ENCODE results near the gene RNF40. TPM values are rescaled to one million over a fixed set of nuclear protein-coding genes. Genes with fewer than 3 reads are reported as not detected.

RNF40 gene
- 94.8 TPM for total RNA-seq

GRCh38 chr16:30761928-30762902, at the start of gene RNF40, which contains the start of gene CFAP119:
Gene RNF40 (plus strand): TSS chr16:30762322. CDS start chr16:30762546, 224 bp downstream.
Gene CFAP119 (minus strand): TSS chr16:30762062. CDS start chr16:30761748, 314 bp downstream.

GRCh38 chr16:30747799-30748633, 14.1 kb upstream of the RNF40 start, which contains the start of gene PHKG2:
Gene PHKG2 (plus strand): TSS chr16:30748425. CDS start chr16:30748821, 396 bp downstream.

GRCh38 chr16:30786936-30787612, 25.0 kb downstream of the RNF40 start, which contains the start of gene ZNF629:
Gene ZNF629 (minus strand): TSS chr16:30787205. CDS start chr16:30784482, 2,723 bp downstream.

Small RNAs within 50 kb of the gene (small RNA-seq; reads per million reads assigned to genes)
- gene RF00017, result not detected

Other genes with a start within 250 kb of the RNF40 start
- gene ZNF768, start 235.8 kb upstream of the RNF40 start, total RNA-seq, result 26.5 TPM
- gene ZNF747, start 227.5 kb upstream of the RNF40 start, total RNA-seq, result 12.2 TPM
- 9.2 TPM for gene ZNF764, start 203.9 kb upstream of the RNF40 start, total RNA-seq
- gene ZNF688, start 190.6 kb upstream of the RNF40 start, total RNA-seq, result 7.6 TPM
- gene ZNF785, start 176.6 kb upstream of the RNF40 start, total RNA-seq, result 21.2 TPM
- 12.0 TPM for gene ZNF689, start 151.9 kb upstream of the RNF40 start, total RNA-seq
- gene PRR14, start 111.4 kb upstream of the RNF40 start, total RNA-seq, result 9.0 TPM
- 18.2 TPM for gene FBRS, start 103.9 kb upstream of the RNF40 start, total RNA-seq
- 24.0 TPM for gene SRCAP, start 63.2 kb upstream of the RNF40 start, total RNA-seq
- 15.0 TPM for gene PHKG2, start 13.9 kb upstream of the RNF40 start, total RNA-seq
- 8.8 TPM for gene CFAP119, start 260 bp upstream of the RNF40 start, total RNA-seq
- gene ZNF629, start 24.9 kb downstream of the RNF40 start, total RNA-seq, result 13.6 TPM
- 45.4 TPM for gene BCL7C, start 131.8 kb downstream of the RNF40 start, total RNA-seq
- 0.92 TPM for gene CTF1, start 134.3 kb downstream of the RNF40 start, total RNA-seq
- 49.8 TPM for gene FBXL19, start 161.2 kb downstream of the RNF40 start, total RNA-seq
- 6.2 TPM for gene ORAI3, start 186.7 kb downstream of the RNF40 start, total RNA-seq
- 3.9 TPM for gene SETD1A, start 195.4 kb downstream of the RNF40 start, total RNA-seq
- 3.5 TPM for gene HSD3B7, start 222.9 kb downstream of the RNF40 start, total RNA-seq
- gene STX1B, start 248.3 kb downstream of the RNF40 start, total RNA-seq, result 49.4 TPM

Measured in diencephalon (tissue), 1 donor.